ENCODE data around the gene NIPAL1. TPM values are rescaled to one million over a fixed set of nuclear protein-coding genes. Genes with fewer than 3 reads are reported as not detected.

NIPAL1 gene
- total RNA-seq, 1 donor from 2014 or later = 0.70 TPM

DNA sequence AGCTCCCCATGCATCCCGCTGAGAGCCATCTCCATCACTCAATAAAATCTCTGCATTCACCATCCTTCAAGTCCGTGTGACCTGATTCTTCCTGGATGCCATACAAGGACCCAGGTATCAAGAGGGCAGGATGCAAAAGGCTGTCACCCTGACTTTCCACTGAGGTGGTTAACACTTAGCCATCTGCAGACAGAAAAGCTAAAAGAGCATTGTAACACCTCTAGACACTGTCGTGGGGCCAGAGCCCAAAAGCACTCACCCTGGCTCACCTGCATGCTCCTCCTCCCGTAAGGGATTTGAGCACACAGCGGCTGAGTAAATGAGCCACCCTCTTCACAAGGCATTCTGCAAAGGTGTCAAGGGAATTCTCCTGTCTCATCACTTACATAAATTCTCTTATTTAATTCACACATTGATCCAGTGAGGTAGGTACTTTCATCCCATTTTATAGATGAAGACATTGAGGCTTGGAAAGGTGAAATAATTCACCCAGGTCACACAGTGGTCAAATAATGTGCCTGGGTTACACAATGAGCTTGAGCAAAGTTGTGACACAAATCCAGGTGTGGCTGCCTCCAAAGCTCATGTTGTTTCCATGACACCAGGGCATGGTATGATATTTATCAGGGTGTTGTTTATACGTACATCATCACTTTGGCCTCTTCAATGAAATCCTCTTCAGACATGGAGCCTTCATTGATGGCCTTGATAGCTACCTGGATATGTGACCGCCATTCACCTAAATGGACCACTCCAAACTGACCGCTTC lies 69.4 kb downstream of the NIPAL1 start:
- no peak for ATAC-seq
- intact Hi-C loops (cut with DNase I) = loop anchor here (2.0 to 10.0 kb wide), 3 partner anchors 81 to 411 kb away; no protein-coding TSS in a partner anchor
- DNase-seq (ENCODE audit: missing footprints) = no peak

Other genes starting within 250 kb of the NIPAL1 start
- gene CORIN, start 178.7 kb upstream of the NIPAL1 start, total RNA-seq = 53.9 TPM
- gene NFXL1, start 102.2 kb upstream of the NIPAL1 start, total RNA-seq = 3.9 TPM
- not detected for gene CNGA1, start 91 bp upstream of the NIPAL1 start, total RNA-seq
- gene TXK, start 117.5 kb downstream of the NIPAL1 start, total RNA-seq = 1.0 TPM